Kidney (tissue), 14 donors: ENCODE measurements around the gene ZMYM3. TPM values are rescaled to one million over a fixed set of nuclear protein-coding genes. Genes with fewer than 3 reads are reported as not detected.

Experiments used
- DNase-seq, 5 donors: peaks; one replicate each; pipeline ENCODE4 v3.0.0-alpha.2; 2013 to 2020
- FAIRE-seq: peaks from 2 replicates; lab custom pipeline; 2012; peaks lifted over from hg19 to GRCh38; lab: Jason Lieb, UNC
- H3K27ac ChIP-seq, 2 donors: one replicate each; pipeline ENCODE4 v1.7.0; 2013; ENCODE audit warnings: low read depth in 2 of 2, low read length in 2 of 2, inconsistent platforms in 1 of 2
- H3K27me3 ChIP-seq: one replicate; pipeline ENCODE4 v1.7.1; 2013; ENCODE audit warnings: low read length, inconsistent platforms; ENCODE audit not compliant: control insufficient read depth, insufficient read depth
- H3K36me3 ChIP-seq, 3 donors: one replicate each; pipeline versions ENCODE4 v1.7.0 to v1.7.1; 2013; ENCODE audit warnings: low read length in 3 of 3, control low read depth in 1 of 3, inconsistent platforms in 1 of 3; ENCODE audit not compliant: insufficient read depth in 3 of 3, control insufficient read depth in 2 of 3
- H3K4me1 ChIP-seq, 3 donors: one replicate each; pipeline versions ENCODE4 v1.7.0 to v1.7.1; 2013; ENCODE audit warnings: low read length in 3 of 3, inconsistent platforms in 1 of 3, low read depth in 1 of 3; ENCODE audit not compliant: control insufficient read depth in 2 of 3, insufficient read depth in 2 of 3
- H3K4me3 ChIP-seq, 3 donors: one replicate each; pipeline versions ENCODE4 v1.7.0 to v1.8.1; 2013; ENCODE audit warnings: low read length in 3 of 3, control low read depth in 1 of 3, inconsistent platforms in 1 of 3
- H3K9ac ChIP-seq, 3 donors: one replicate each; pipeline versions ENCODE4 v1.7.0 to v1.7.1; 2013; ENCODE audit warnings: low read length in 3 of 3, control low read depth in 1 of 3, inconsistent platforms in 1 of 3
- H3K9me3 ChIP-seq, 3 donors: one replicate each; pipeline versions ENCODE4 v1.7.0 to v1.7.1; 2013; ENCODE audit warnings: low read length in 3 of 3, control low read depth in 1 of 3, inconsistent platforms in 1 of 3; ENCODE audit not compliant: control insufficient read depth in 2 of 3, insufficient read depth in 1 of 3
- intact Hi-C: fragments of 100-400 bp; cut with DNase I; formaldehyde crosslinking; loops from one replicate; pipeline ENCODE4 v1.11.1; 2022
- polyA plus RNA-seq: library from polyadenylated mRNA; stranded (reverse); fragments of 350-450 nt; fragmentation: Illumina TruSeq; extraction: RNeasy Lipid Tissue Mini Kit (QIAGEN cat#74804); gene quantifications from one replicate; pipeline ENCODE4 v1.2.3, GENCODE V29; 2014; ENCODE audit warnings: low read depth, low replicate concordance; ENCODE audit not compliant: insufficient read depth
- total RNA-seq: library from RNA; stranded (reverse); fragmentation: NEBNext Ultra II Directional; extraction: Animal tissue kit (Norgen Biotek cat#: 25700); gene quantifications from one replicate; pipeline ENCODE4 v1.2.1, GENCODE V29; 2021
- TF ChIP-seq, protein P1 (sequence below): IDR thresholded peaks from 3 replicates; pipeline ENCODE4 v1.5.1; 2012; ENCODE audit warnings: mild to moderate bottlenecking, moderate library complexity, borderline replicate concordance; ENCODE audit not compliant: insufficient read depth; ENCODE audit errors: extremely low read depth
- donor health status: control.
- donor health status: control.
- donor health status: control.
- donor health status: control.
- donor health status: control.
- donor health status: DM: yes; HTN: yes; CAD: no.
- donor health status: Normal renal cell carcinoma (clear cell type).

Gene ZMYM3
- total and polyA plus RNA-seq, 2 donors from 2014 or later, result 9.7 to 26.7 TPM

DNA sequence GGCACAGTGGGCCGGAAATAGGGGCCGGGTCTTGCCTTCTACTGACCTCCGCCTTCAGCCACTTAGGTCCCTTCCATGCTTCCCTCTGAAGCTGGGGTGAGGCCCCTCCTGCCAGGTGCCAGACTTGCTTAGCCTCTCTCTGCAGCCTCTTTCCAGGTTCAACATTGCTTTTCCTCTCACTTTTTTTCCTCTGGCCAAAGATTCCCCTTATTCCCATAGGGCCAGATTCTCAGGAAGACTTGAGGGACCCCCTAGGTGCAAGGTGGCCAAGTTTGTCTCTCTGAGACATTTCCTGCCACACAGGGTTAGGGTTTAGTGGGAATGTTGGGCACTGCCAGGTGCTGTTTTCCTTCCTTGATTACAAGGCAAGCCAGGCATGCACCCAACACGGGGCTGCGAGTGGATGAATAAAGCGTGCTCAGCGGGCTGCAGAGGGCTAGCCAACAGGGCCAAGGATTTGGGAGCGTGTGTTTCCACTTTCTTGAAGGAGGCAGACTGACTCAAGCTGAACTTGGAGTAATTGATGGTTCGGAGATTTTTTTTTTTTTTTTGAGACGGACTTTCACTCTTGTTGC lies 38.5 kb downstream of the ZMYM3 start:
- no peaks in the 10 kb centered on the region for H3K36me3 ChIP-seq
- peak overlapping the region; percentile 30 to 65 (median 54) for H3K4me3 ChIP-seq
- TF ChIP-seq, protein P1, sequence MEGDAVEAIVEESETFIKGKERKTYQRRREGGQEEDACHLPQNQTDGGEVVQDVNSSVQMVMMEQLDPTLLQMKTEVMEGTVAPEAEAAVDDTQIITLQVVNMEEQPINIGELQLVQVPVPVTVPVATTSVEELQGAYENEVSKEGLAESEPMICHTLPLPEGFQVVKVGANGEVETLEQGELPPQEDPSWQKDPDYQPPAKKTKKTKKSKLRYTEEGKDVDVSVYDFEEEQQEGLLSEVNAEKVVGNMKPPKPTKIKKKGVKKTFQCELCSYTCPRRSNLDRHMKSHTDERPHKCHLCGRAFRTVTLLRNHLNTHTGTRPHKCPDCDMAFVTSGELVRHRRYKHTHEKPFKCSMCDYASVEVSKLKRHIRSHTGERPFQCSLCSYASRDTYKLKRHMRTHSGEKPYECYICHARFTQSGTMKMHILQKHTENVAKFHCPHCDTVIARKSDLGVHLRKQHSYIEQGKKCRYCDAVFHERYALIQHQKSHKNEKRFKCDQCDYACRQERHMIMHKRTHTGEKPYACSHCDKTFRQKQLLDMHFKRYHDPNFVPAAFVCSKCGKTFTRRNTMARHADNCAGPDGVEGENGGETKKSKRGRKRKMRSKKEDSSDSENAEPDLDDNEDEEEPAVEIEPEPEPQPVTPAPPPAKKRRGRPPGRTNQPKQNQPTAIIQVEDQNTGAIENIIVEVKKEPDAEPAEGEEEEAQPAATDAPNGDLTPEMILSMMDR, result no peak
- DNase-seq (peak in 1 of 5 donors; percentile 66), FAIRE-seq (no peak)
- peak overlapping the region; percentile 51 to 60 for H3K27ac ChIP-seq
- no peaks in the 10 kb centered on the region for H3K27me3 ChIP-seq
- H3K9me3 ChIP-seq, result no peaks in the 10 kb centered on the region
- peak overlapping the region in 1 of 3 donors; percentile 51 for H3K9ac ChIP-seq
- intact Hi-C loops, result no loop called here
- peaks cover 0 to 3% (median 2%) of the 10 kb centered on the region in 3 donors for H3K4me1 ChIP-seq

DNA sequence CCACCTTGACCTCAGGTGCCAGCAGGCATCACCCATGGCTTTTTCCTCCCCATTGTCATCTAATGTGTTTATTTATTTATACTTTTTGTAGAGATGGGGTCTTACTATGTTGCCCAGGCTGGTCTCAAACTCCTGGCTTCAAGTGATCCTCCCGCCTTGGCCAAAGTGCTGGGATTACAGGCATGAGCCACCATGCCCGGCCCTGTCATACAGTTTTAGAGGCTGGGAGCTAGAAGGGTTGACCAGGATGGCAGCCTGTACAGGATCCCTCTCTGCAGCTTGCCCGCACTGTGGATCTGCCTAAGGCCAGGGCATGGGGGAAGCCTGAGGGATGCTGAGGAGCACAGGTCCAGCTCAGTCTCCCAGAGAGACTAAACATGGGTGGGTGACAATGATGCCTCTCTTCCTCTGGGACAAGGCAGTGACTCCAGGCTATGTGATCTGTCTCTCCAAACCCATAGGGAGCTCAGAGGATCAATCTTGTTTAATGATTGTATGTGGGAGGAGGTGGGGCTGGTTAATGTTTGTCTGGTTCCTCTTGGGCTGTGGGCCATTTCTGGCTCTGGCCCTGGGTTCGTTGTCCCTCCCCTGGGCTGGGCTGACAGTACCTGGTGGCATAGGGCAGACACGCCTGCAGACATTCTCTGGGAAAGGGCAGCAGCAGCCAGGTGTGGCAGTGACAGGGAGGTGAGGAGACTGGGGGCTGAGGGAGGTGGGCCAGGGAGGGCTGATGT lies 39.2 kb downstream of the ZMYM3 start:
- TF ChIP-seq, protein P1, result no peak
- DNase-seq (peak; percentile 48 to 75 (median 63)), FAIRE-seq (no peak)
- no peaks in the 10 kb centered on the region for H3K9me3 ChIP-seq
- peak overlapping the region in 1 of 3 donors; percentile 51 for H3K9ac ChIP-seq
- peak overlapping the region; percentile 30 to 65 (median 54) for H3K4me3 ChIP-seq
- no peaks in the 10 kb centered on the region for H3K27me3 ChIP-seq
- H3K27ac ChIP-seq, result peak overlapping the region; percentile 57 to 60
- no peaks in the 10 kb centered on the region for H3K36me3 ChIP-seq
- H3K4me1 ChIP-seq, result peaks cover 0 to 3% (median 2%) of the 10 kb centered on the region in 3 donors
- intact Hi-C loops, result no loop called here

DNA sequence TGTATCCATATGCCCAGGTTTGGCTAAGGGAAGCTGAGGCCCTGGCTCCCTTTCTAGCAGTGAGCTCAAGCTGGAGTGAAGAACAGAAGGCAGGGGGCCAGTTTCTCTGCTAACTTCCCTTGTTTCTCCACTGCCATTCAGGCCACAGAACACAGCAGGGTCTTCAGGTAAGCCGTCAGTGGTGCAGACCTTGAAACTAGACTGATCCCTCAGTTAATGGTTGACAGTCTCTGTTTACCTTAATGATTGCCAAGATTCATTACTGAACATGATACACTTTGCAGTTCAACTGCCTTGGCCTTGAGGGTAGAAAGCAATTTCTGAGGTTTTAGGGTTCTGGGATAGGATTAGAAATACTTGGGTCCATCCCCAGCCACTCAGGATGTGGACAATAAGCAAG lies 39.8 kb downstream of the ZMYM3 start:
- TF ChIP-seq, protein P1, result no peak
- H3K4me3 ChIP-seq, result no peak overlapping the region
- intact Hi-C loops, result no loop called here
- peak overlapping the region in 1 of 2 donors; percentile 57 for H3K27ac ChIP-seq
- H3K36me3 ChIP-seq, result no peaks in the 10 kb centered on the region
- peak in 2 of 5 donors; percentile 34 to 54 for DNase-seq
- H3K27me3 ChIP-seq, result no peaks in the 10 kb centered on the region
- H3K9me3 ChIP-seq, result no peaks in the 10 kb centered on the region
- no peak overlapping the region for H3K9ac ChIP-seq
- no peak for FAIRE-seq
- H3K4me1 ChIP-seq, result peaks cover 0 to 3% (median 2%) of the 10 kb centered on the region in 3 donors
